Testis (tissue), 2 donors: Measurements from ENCODE around the gene DACT1.

ENCODE experiments used
- CTCF ChIP-seq, 3 experiments: fragments of 450-650 bp in 2 of 3; fragments of 200-600 bp in 1 of 3; sonication (generic) in 1 of 3; IDR thresholded peaks; one replicate each; pipeline ENCODE4 v1.5.1; 2016 to 2019; ENCODE audit warnings: antibody characterized with exemption in 3 of 3, mild to moderate bottlenecking in 2 of 3, moderate library complexity in 1 of 3
- POLR2A ChIP-seq: fragments of 450-650 bp; IDR thresholded peaks from one replicate; pipeline ENCODE4 v1.6.1; 2017; ENCODE audit warnings: antibody characterized with exemption, mild to moderate bottlenecking, moderate library complexity

- TF ChIP-seq CTCF (IDR thresholded peaks at IDR 0.05) (no peak), POLR2A (no peak)
Measured at GRCh38 chr14:58667900-58668299, 30.1 kb downstream of the DACT1 start.
